SJCRH30 (cell line): ENCODE data around the gene CNTN5. TPM values are rescaled to one million over a fixed set of nuclear protein-coding genes. Genes with fewer than 3 reads are reported as not detected.

Experiments used
- DNase-seq, 2 experiments: peaks; one replicate each; pipeline ENCODE4 v3.0.0-alpha.2; 2015 to 2020
- H3K27ac ChIP-seq: fragments of 250-450 bp; sonication (Bioruptor Pico); 2 replicates; pipeline ENCODE4 v1.5.1; 2020; ENCODE audit warnings: mild to moderate bottlenecking, moderate library complexity
- H3K27me3 ChIP-seq: fragments of 250-450 bp; sonication (Bioruptor Pico); 2 replicates; pipeline ENCODE4 v1.5.1; 2020; ENCODE audit warnings: mild to moderate bottlenecking, moderate library complexity
- H3K36me3 ChIP-seq: fragments of 250-450 bp; sonication (Bioruptor Pico); 2 replicates; pipeline ENCODE4 v1.5.1; 2020; ENCODE audit warnings: mild to moderate bottlenecking, moderate library complexity
- H3K4me1 ChIP-seq: fragments of 250-450 bp; sonication (Bioruptor Pico); 2 replicates; pipeline ENCODE4 v1.5.1; 2020; ENCODE audit warnings: mild to moderate bottlenecking, moderate library complexity
- H3K4me3 ChIP-seq: fragments of 250-450 bp; sonication (Bioruptor Pico); 2 replicates; pipeline ENCODE4 v1.5.1; 2020; ENCODE audit warnings: mild to moderate bottlenecking, moderate library complexity
- H3K9me3 ChIP-seq: fragments of 250-450 bp; sonication (Bioruptor Pico); replicated peaks from 2 replicates; pipeline ENCODE4 v1.5.1; 2020; ENCODE audit warnings: mild to moderate bottlenecking, moderate library complexity
- total RNA-seq: library from RNA; depleted of rRNA; stranded (reverse); fragments of >200 nt; shearing (Covaris generic); gene quantifications from 2 replicates; pipeline ENCODE4 v1.2.3, GENCODE V29; 2014

Gene CNTN5
- total RNA-seq, 1 experiment from 2014 or later: 0.34 TPM

GRCh38 chr11:99682171-99682570, 661.4 kb downstream of the CNTN5 start:
- no peaks in the 10 kb centered on the region for H3K4me1 ChIP-seq
- no peaks in the 10 kb centered on the region for H3K9me3 ChIP-seq
- H3K27ac ChIP-seq: no peak overlapping the region
- H3K4me3 ChIP-seq: no peak overlapping the region
- no peak for DNase-seq
- H3K36me3 ChIP-seq: no peaks in the 10 kb centered on the region
- no peaks in the 10 kb centered on the region for H3K27me3 ChIP-seq

DNA sequence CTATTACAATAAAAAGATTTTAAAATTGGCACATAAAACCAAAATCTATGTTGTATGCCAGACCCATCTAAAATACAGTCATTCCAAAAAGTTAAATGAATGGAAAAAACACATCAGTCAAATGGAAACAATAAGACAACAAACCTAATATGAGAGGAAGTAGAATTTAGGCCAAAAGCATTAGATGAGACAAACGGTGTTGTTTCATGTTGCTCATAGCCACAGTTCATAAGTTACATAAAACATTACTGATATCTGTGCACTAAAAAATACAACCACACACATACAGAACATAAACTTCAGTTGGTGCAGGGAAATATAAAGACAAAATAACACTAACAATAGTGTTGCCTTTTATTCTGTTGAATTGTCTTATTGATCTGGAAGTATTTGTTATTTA, 661.9 kb downstream of the CNTN5 start:
- Histone ChIP-seq H3K36me3 (no peaks in the 10 kb centered on the region), H3K9me3 (no peaks in the 10 kb centered on the region), H3K27ac (no peak overlapping the region), H3K27me3 (no peaks in the 10 kb centered on the region), H3K4me1 (no peaks in the 10 kb centered on the region), H3K4me3 (no peak overlapping the region)
- DNase-seq: no peak

GRCh38 chr11:99683933-99684332, 663.2 kb downstream of the CNTN5 start:
- no peak overlapping the region for H3K27ac ChIP-seq
- no peak overlapping the region for H3K4me3 ChIP-seq
- H3K36me3 ChIP-seq: no peaks in the 10 kb centered on the region
- no peaks in the 10 kb centered on the region for H3K27me3 ChIP-seq
- no peaks in the 10 kb centered on the region for H3K4me1 ChIP-seq
- H3K9me3 ChIP-seq: no peaks in the 10 kb centered on the region
- no peak for DNase-seq

- Histone ChIP-seq H3K9me3 (no peaks in the 10 kb centered on the region), H3K27ac (no peak overlapping the region), H3K27me3 (no peaks in the 10 kb centered on the region), H3K4me1 (no peaks in the 10 kb centered on the region), H3K4me3 (no peak overlapping the region), H3K36me3 (no peaks in the 10 kb centered on the region)
- no peak for DNase-seq
Observed at GRCh38 chr11:99686838-99687237, 666.1 kb downstream of the CNTN5 start.

DNA sequence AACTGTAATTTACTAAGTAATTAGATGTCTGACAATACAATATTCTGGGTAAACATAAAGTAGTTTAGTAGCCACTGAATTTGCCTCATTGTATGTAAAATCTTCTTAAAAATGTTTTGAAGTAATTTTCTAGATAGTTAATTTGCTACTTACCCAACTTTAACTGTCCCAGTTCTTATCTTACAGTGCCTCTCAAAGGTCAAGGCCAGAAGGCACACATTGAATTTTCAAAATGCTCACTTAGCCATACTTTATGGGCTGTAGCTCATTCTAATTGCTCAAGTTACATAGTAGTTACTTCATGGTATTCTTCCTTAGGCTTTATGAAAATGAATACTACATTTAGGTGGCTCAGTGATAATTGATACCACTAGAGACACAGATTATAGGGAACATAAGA, 666.6 kb downstream of the CNTN5 start:
- DNase-seq: no peak
- no peak overlapping the region for H3K4me3 ChIP-seq
- no peaks in the 10 kb centered on the region for H3K36me3 ChIP-seq
- no peaks in the 10 kb centered on the region for H3K9me3 ChIP-seq
- H3K27ac ChIP-seq: no peak overlapping the region
- no peaks in the 10 kb centered on the region for H3K4me1 ChIP-seq
- no peaks in the 10 kb centered on the region for H3K27me3 ChIP-seq

- no peaks in the 10 kb centered on the region for H3K36me3 ChIP-seq
- H3K27ac ChIP-seq: no peak overlapping the region
- DNase-seq: peak in 1 of 2 experiments; percentile 1
- H3K4me1 ChIP-seq: no peaks in the 10 kb centered on the region
- no peaks in the 10 kb centered on the region for H3K27me3 ChIP-seq
- H3K9me3 ChIP-seq: no peaks in the 10 kb centered on the region
- H3K4me3 ChIP-seq: no peak overlapping the region
Observed at GRCh38 chr11:99693941-99694492, 673.3 kb downstream of the CNTN5 start.

DNA sequence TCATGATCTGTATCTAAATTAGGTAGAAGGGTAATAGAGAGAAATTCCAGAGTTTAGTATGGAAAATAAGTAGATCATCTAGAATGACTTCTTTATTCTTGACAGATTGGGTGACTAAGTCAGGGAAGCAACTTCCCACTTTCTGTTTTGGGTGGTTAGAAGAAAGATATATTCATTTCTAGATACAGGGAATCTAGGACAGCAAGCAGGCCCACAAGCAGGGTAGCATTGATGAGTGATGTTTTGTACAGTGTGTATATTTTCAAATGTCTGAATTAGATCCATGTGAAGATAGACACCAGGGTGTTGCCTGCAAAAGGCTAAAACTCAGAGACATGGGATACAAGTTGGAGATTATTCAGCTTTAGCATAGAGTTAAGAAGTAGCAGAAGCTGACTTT, 674.4 kb downstream of the CNTN5 start:
- no peaks in the 10 kb centered on the region for H3K27me3 ChIP-seq

GRCh38 chr11:99706848-99707247, 686.1 kb downstream of the CNTN5 start:
- no peaks in the 10 kb centered on the region for H3K27me3 ChIP-seq
- no peak overlapping the region for H3K4me3 ChIP-seq
- H3K27ac ChIP-seq: no peak overlapping the region
- H3K36me3 ChIP-seq: no peaks in the 10 kb centered on the region
- no peaks in the 10 kb centered on the region for H3K4me1 ChIP-seq
- DNase-seq: no peak
- H3K9me3 ChIP-seq: no peaks in the 10 kb centered on the region

More for the DNA sequence above, 674.4 kb downstream of the CNTN5 start:
- no peak for DNase-seq
- no peaks in the 10 kb centered on the region for H3K9me3 ChIP-seq
- no peak overlapping the region for H3K4me3 ChIP-seq
- H3K27ac ChIP-seq: no peak overlapping the region
- no peaks in the 10 kb centered on the region for H3K36me3 ChIP-seq
- no peaks in the 10 kb centered on the region for H3K4me1 ChIP-seq

DNA sequence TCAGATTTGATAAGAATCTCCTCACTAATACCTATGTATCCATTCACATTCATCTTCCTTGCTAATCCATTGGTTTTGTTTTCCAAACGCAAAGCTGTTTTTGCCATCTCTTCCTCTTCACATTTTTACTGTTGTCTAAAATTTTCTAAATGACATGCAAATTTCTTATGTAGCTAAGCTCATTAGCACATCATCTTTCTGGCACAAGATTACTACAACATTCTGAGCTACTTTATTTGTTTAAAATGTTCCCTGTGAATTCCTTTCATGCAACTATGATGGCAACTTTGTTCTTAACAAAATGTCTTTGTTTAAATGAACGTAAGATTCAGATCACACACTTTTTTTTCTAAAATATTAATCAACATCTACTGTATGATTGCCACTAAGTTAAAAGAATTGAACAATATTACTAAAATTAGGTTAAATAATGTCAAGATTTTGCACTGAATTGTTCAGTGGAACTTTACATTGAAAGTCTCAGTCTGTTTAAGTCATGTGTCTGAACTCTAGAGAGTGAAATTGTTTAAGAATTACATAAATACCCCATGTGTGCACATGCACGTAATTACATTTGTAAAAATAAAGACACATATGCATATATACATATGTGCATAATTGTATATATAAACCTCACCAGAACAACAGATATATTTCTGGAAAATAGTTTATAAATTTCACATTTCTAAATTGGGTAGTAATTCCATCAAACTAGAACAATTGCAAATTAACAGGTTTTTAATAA, 688.4 kb downstream of the CNTN5 start:
- Histone ChIP-seq H3K9me3 (no peaks in the 10 kb centered on the region), H3K27me3 (no peaks in the 10 kb centered on the region), H3K36me3 (no peaks in the 10 kb centered on the region), H3K4me1 (no peaks in the 10 kb centered on the region), H3K4me3 (no peak overlapping the region), H3K27ac (no peak overlapping the region)
- no peak for DNase-seq

DNA sequence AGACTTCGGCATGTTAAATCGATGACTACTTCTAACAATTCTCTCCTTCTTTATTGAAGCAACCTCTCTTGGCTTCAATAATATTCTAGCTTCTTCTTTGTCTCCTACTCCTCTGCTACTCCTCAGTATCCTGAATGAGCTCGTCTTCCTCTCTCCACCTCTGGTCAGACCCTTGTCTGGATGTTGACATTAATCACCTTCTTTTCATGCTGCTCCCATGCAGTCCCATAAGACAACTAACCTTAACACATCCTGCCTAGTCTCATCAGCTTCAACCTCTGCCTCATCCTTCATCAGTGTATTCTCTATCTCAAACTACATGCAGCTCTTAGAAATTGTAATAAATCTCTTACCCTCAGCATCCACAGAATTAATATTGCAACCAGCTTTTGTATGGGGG, 695.6 kb downstream of the CNTN5 start:
- H3K27me3 ChIP-seq: no peaks in the 10 kb centered on the region
- H3K27ac ChIP-seq: no peak overlapping the region
- no peaks in the 10 kb centered on the region for H3K36me3 ChIP-seq
- H3K4me3 ChIP-seq: no peak overlapping the region
- no peaks in the 10 kb centered on the region for H3K4me1 ChIP-seq
- no peak for DNase-seq
- no peaks in the 10 kb centered on the region for H3K9me3 ChIP-seq

- Histone ChIP-seq H3K4me3 (no peak overlapping the region), H3K27me3 (no peaks in the 10 kb centered on the region), H3K4me1 (no peaks in the 10 kb centered on the region), H3K9me3 (no peaks in the 10 kb centered on the region), H3K27ac (no peak overlapping the region), H3K36me3 (no peaks in the 10 kb centered on the region)
- no peak for DNase-seq
Observed at GRCh38 chr11:99718291-99718690, 697.5 kb downstream of the CNTN5 start.

GRCh38 chr11:99739464-99740089, 718.8 kb downstream of the CNTN5 start:
- no peaks in the 10 kb centered on the region for H3K27me3 ChIP-seq
- no peaks in the 10 kb centered on the region for H3K9me3 ChIP-seq
- DNase-seq: peak; percentile 3 to 59
- no peaks in the 10 kb centered on the region for H3K36me3 ChIP-seq
- H3K4me1 ChIP-seq: no peaks in the 10 kb centered on the region
- H3K4me3 ChIP-seq: no peak overlapping the region
- H3K27ac ChIP-seq: no peak overlapping the region

- Histone ChIP-seq H3K36me3 (no peaks in the 10 kb centered on the region), H3K4me3 (no peak overlapping the region), H3K27me3 (no peaks in the 10 kb centered on the region), H3K9me3 (no peaks in the 10 kb centered on the region), H3K27ac (no peak overlapping the region), H3K4me1 (no peaks in the 10 kb centered on the region)
- DNase-seq: no peak
Observed at GRCh38 chr11:99742501-99742900, 721.8 kb downstream of the CNTN5 start.

- H3K27me3 ChIP-seq: no peaks in the 10 kb centered on the region
- no peak overlapping the region for H3K4me3 ChIP-seq
- DNase-seq: no peak
- no peaks in the 10 kb centered on the region for H3K9me3 ChIP-seq
- H3K27ac ChIP-seq: no peak overlapping the region
- no peaks in the 10 kb centered on the region for H3K4me1 ChIP-seq
- no peaks in the 10 kb centered on the region for H3K36me3 ChIP-seq
Observed at GRCh38 chr11:99759787-99760186, 739.0 kb downstream of the CNTN5 start.

- Histone ChIP-seq H3K4me1 (no peaks in the 10 kb centered on the region), H3K36me3 (no peaks in the 10 kb centered on the region), H3K27ac (no peak overlapping the region), H3K27me3 (no peaks in the 10 kb centered on the region), H3K9me3 (no peaks in the 10 kb centered on the region), H3K4me3 (no peak overlapping the region)
- DNase-seq: peak in 1 of 2 experiments; percentile 17
Observed at GRCh38 chr11:99766811-99767210, 746.1 kb downstream of the CNTN5 start.
